ENCODE data around the gene TXK. TPM values are rescaled to one million over a fixed set of nuclear protein-coding genes. Genes with fewer than 3 reads are reported as not detected.

The TXK gene
- total and polyA plus RNA-seq, 10 of the 15 experiments (the other 5 are each of a cell fraction or from before 2014, with no cell fraction given), result 0.44 to 2.9 (median 1.4) TPM

GRCh38 chr4:48042979-48043461 is 91.0 kb downstream of the TXK start (continued):
- 0 out of 2 replicates have a peak, but pooled peaks have one; percentile 32 for TF ChIP-seq MLLT1 (IDR thresholded peaks at IDR 0.05)
- no peak for TF ChIP-seq BACH1 (IDR thresholded peaks at IDR 0.05; ENCODE audit: borderline replicate concordance)
- TF ChIP-seq NFIC (IDR thresholded peaks at IDR 0.05; ENCODE audit: low read depth, low read length), result peak; percentile 55; the same call in 1 of the 2 replicates
- 0 out of 2 replicates have a peak, but pooled peaks have one; percentile 20 for TF ChIP-seq NBN (IDR thresholded peaks at IDR 0.05)
- no peak for TF ChIP-seq SUZ12 (IDR thresholded peaks at IDR 0.05; ENCODE audit: unreplicated experiment)
- TF ChIP-seq JUNB (IDR thresholded peaks at IDR 0.05), result peak; percentile 41
- TF ChIP-seq EP300 (IDR thresholded peaks at IDR 0.05; ENCODE audit: borderline replicate concordance in 1 of 2, control insufficient read depth in 1 of 2, low read depth in 2 of 2, low read length in 2 of 2), result peak in 1 of 2 experiments; percentile 19; a peak in 1 of 4 replicates

- H3K9me3 ChIP-seq (replicated peaks; ENCODE audit: control insufficient read depth, insufficient read depth, low read length), result no peaks in the 10 kb centered on the region
- POLR2A ChIA-PET, result interaction anchor here (0.6 kb wide), 2 partner anchors 300 to 318 kb away, joined by 3 to 5 read pairs; no protein-coding TSS in a partner anchor
- no TSS peak for BruUV-seq (replicated peaks)
- no peaks in the 10 kb centered on the region for H3K27me3 ChIP-seq (replicated peaks in 1 of 2; ENCODE audit: control insufficient read depth in 2 of 2, insufficient read depth in 2 of 2, low read length in 1 of 2)
- H3K4me2 ChIP-seq (ENCODE audit: control insufficient read depth, insufficient read depth), result peak overlapping the region; percentile 15
- RAD21 ChIA-PET (ENCODE audit: unreplicated experiment), result interaction anchor here (0.7 to 1.5 kb wide), 3 partner anchors 8 to 24 kb away, joined by 3 to 7 read pairs (median 4); no protein-coding TSS in a partner anchor
- H3K27ac ChIP-seq (ENCODE audit: control insufficient read depth, insufficient read depth), result peak overlapping the region; percentile 2; the same call in 1 of the 2 replicates
- peaks cover 51% of the 10 kb centered on the region for H3K4me1 ChIP-seq (ENCODE audit: control insufficient read depth, insufficient read depth, low read length)
- intact Hi-C loops (cut with micrococcal nuclease; ENCODE audit: unreplicated experiment), result loop anchor here (10.0 kb wide), 1 partner anchor 527 kb away; no protein-coding TSS in a partner anchor
- H2AFZ ChIP-seq (ENCODE audit: control insufficient read depth, low read depth, low read length), result no peak overlapping the region
- 27% methylated on average over 4 of the region's 4 CpGs for WGBS (ENCODE audit: insufficient coverage, insufficient replicate concordance, low lambda C conversion rate, missing lambda C conversion rate)
- ATAC-seq, result peak; percentile 31
- no peaks in the 10 kb centered on the region for H3K79me2 ChIP-seq (ENCODE audit: control insufficient read depth, insufficient read depth, low read length)
- CTCF ChIA-PET, result interaction anchor here (0.5 to 2.7 kb wide), 11 partner anchors 8 to 545 kb away, joined by 3 to 24 read pairs (median 4); no protein-coding TSS in a partner anchor
- in situ Hi-C loops (cut with MboI), result no loop called here
- SMC1A ChIA-PET (ENCODE audit: uncharacterized antibody, unreplicated experiment), result interaction anchor here (1.2 to 11.7 kb wide), 7 partner anchors 9 to 49 kb away, joined by 3 to 268 read pairs (median 4); no protein-coding TSS in a partner anchor
- FAIRE-seq, result no peak
- no peaks in the 10 kb centered on the region for H3K36me3 ChIP-seq (ENCODE audit: control insufficient read depth in 2 of 2, insufficient read depth in 2 of 2, low read length in 1 of 2)
- no peak for DNase-seq (ENCODE audit: low read depth, low spot score)
- no peak overlapping the region for H3K9ac ChIP-seq (ENCODE audit: control insufficient read depth, insufficient read depth, low read length)
- H3K4me3 ChIP-seq, result no peak overlapping the region
- no peaks in the 10 kb centered on the region for H4K20me1 ChIP-seq (ENCODE audit: control insufficient read depth, insufficient read depth)
- no peak for TF ChIP-seq TCF3 (IDR thresholded peaks at IDR 0.05; ENCODE audit: borderline replicate concordance, insufficient read depth, low read depth, low read length)
- TF ChIP-seq IKZF2 (IDR thresholded peaks at IDR 0.05), result peak in 1 of 2 experiments; percentile 41; a peak in 2 of 4 replicates
- TF ChIP-seq MLLT1 (IDR thresholded peaks at IDR 0.05), result no peak
- no peak for TF ChIP-seq SMAD5 (IDR thresholded peaks at IDR 0.05; ENCODE audit: low read depth)
- peak in 1 of 2 experiments; percentile 27; a peak in 1 of 4 replicates for TF ChIP-seq ETV6 (conservative IDR thresholded peaks at IDR 0.05 in 1 of 2, IDR thresholded peaks at IDR 0.05 in 1 of 2; ENCODE audit: borderline replicate concordance in 1 of 2, low read depth in 1 of 2)
- no peak for TF ChIP-seq BACH1 (IDR thresholded peaks at IDR 0.05; ENCODE audit: borderline replicate concordance)
- no peak for TF ChIP-seq IRF3 (IDR thresholded peaks at IDR 0.05)
- TF ChIP-seq CHD1 (IDR thresholded peaks at IDR 0.05; ENCODE audit: low read depth, low read length), result no peak
- peak; percentile 19; the same call in 1 of the 2 replicates for TF ChIP-seq DPF2 (IDR thresholded peaks at IDR 0.05)
- no peak for TF ChIP-seq FOS (IDR thresholded peaks at IDR 0.05; ENCODE audit: borderline replicate concordance, extremely low read depth, insufficient read length)
These were observed 92.4 kb downstream of the TXK start for GRCh38 chr4:48041535-48042137.

Measured in GM12878 (cell line).